Muscle of leg (tissue), 16 donors: Measurements from ENCODE around the gene SPATA16. TPM values are rescaled to one million over a fixed set of nuclear protein-coding genes. Genes with fewer than 3 reads are reported as not detected.
A peak's percentile ranks its signal among the peaks of the same experiment; 100 is the strongest.
"Not testable (repeated sequence)": the region's sequence is repeated elsewhere in the genome, so short reads cannot be mapped to it uniquely, and the experiment has no call there.

ENCODE experiments used
- DNase-seq: peaks from one replicate; pipeline ENCODE4 v3.0.0; 2013
- H3K27ac ChIP-seq: one replicate; pipeline ENCODE4 v1.5.1; 2013; ENCODE audit warnings: mild to moderate bottlenecking, low read length, control low read depth
- H3K27me3 ChIP-seq: one replicate; pipeline ENCODE4 v1.6.1; 2013; ENCODE audit warnings: low read length; ENCODE audit not compliant: control insufficient read depth, insufficient read depth
- H3K36me3 ChIP-seq: one replicate; pipeline ENCODE4 v1.6.1; 2013; ENCODE audit warnings: low read length; ENCODE audit not compliant: control insufficient read depth, insufficient read depth
- H3K4me1 ChIP-seq: one replicate; pipeline ENCODE4 v1.6.1; 2013; ENCODE audit warnings: low read length; ENCODE audit not compliant: control insufficient read depth, insufficient read depth
- H3K4me3 ChIP-seq: one replicate; pipeline ENCODE4 v1.5.1; 2013; ENCODE audit warnings: low read length, control low read depth
- H3K9me3 ChIP-seq: replicated peaks from 2 replicates; pipeline ENCODE4 v1.6.1; 2013; ENCODE audit warnings: low read depth, low read length; ENCODE audit not compliant: control insufficient read depth
- WGBS: methylation state at CpG from one replicate; pipeline ENCODE4 v1.1.5; 2013; ENCODE audit warnings: missing lambda C conversion rate; ENCODE audit not compliant: insufficient coverage; 5-methylcytosine and 5-hydroxymethylcytosine counted together
- long read RNA-seq, 11 donors: transcript quantifications; one replicate each; lab custom pipeline, GENCODE V29; 2026
- polyA plus RNA-seq, 8 donors: library from polyadenylated mRNA; unstranded; fragments of 120-200 nt; gene quantifications; one replicate each; pipeline versions ENCODE4 v1.2.1 to v1.2.3, GENCODE V29; 2013; ENCODE audit warnings: inconsistent platforms in 1 of 8, low replicate concordance in 1 of 8; ENCODE audit not compliant: insufficient read length in 8 of 8, insufficient read depth in 1 of 8
- total RNA-seq: library from RNA; stranded (reverse); fragments of 120-200 nt; gene quantifications from one replicate; pipeline ENCODE4 v1.2.4, GENCODE V29; 2013

The SPATA16 gene
- total RNA-seq (not detected), polyA plus RNA-seq (not detected)
- long read RNA-seq, donor 1: 0 reads
- long read RNA-seq, donor 2: 0 reads
- long read RNA-seq, donor 3: 0 reads
- long read RNA-seq, donor 4: 0 reads
- long read RNA-seq, donor 5: 0 reads
- long read RNA-seq, donor 6: 0 reads
- long read RNA-seq, donor 7: 0 reads
- long read RNA-seq, donor 8: 0 reads
- long read RNA-seq, donor 9: 0 reads
- long read RNA-seq, donor 10: 0 reads
- long read RNA-seq, donor 11: 0 reads

GRCh38 chr3:173140986-173141385 lies at the start of gene SPATA16:
Gene SPATA16 (minus strand): TSS chr3:173141235. CDS start chr3:173117731, 23,504 bp downstream.
- 84% methylated on average over 12 of the region's 18 CpGs for WGBS
- no peak within 1 kb of the TSS for H3K4me3 ChIP-seq
- H3K27ac ChIP-seq: no peak within 1 kb of the TSS
- H3K9me3 ChIP-seq: no peaks in the 10 kb centered on the region
- H3K4me1 ChIP-seq: no peaks in the 10 kb centered on the region
- DNase-seq: no peak
- no peaks in the 10 kb centered on the region for H3K36me3 ChIP-seq
- no peaks in the 10 kb centered on the region for H3K27me3 ChIP-seq

GRCh38 chr3:173183022-173183421 lies 42.0 kb upstream of the SPATA16 start:
- not testable (repeated sequence) for H3K9me3 ChIP-seq, H3K36me3 ChIP-seq, H3K4me3 ChIP-seq, H3K27ac ChIP-seq, H3K27me3 ChIP-seq, H3K4me1 ChIP-seq, DNase-seq
- 95% methylated on average over 4 of the region's 4 CpGs for WGBS

GRCh38 chr3:173173652-173174051 lies 32.6 kb upstream of the SPATA16 start:
- Histone ChIP-seq H3K27me3 (no peaks in the 10 kb centered on the region), H3K9me3 (no peaks in the 10 kb centered on the region), H3K36me3 (no peaks in the 10 kb centered on the region), H3K4me1 (no peaks in the 10 kb centered on the region), H3K27ac (no peak overlapping the region), H3K4me3 (no peak overlapping the region)
- DNase-seq: no peak
- WGBS: no CpG with 5 or more reads among the region's 2 CpGs

- not testable (repeated sequence) for H3K9me3 ChIP-seq, H3K27me3 ChIP-seq, DNase-seq, H3K36me3 ChIP-seq, H3K4me1 ChIP-seq, H3K4me3 ChIP-seq, H3K27ac ChIP-seq
- 89% methylated on average over 4 of the region's 8 CpGs for WGBS
Measured at GRCh38 chr3:173159139-173159538, 18.1 kb upstream of the SPATA16 start.

- not testable (repeated sequence) for H3K27ac ChIP-seq, H3K4me3 ChIP-seq, H3K4me1 ChIP-seq, H3K9me3 ChIP-seq, H3K36me3 ChIP-seq, DNase-seq, H3K27me3 ChIP-seq
- 74% methylated on average over 7 of the region's 9 CpGs for WGBS
Measured at GRCh38 chr3:173156533-173156932, 15.5 kb upstream of the SPATA16 start.

GRCh38 chr3:173153631-173154030 lies 12.6 kb upstream of the SPATA16 start:
- H3K27me3 ChIP-seq: no peaks in the 10 kb centered on the region
- WGBS: no CpG with 5 or more reads among the region's 2 CpGs
- no peaks in the 10 kb centered on the region for H3K9me3 ChIP-seq
- no peak overlapping the region for H3K4me3 ChIP-seq
- H3K36me3 ChIP-seq: no peaks in the 10 kb centered on the region
- DNase-seq: no peak
- H3K27ac ChIP-seq: no peak overlapping the region
- no peaks in the 10 kb centered on the region for H3K4me1 ChIP-seq

- Histone ChIP-seq H3K9me3 (no peaks in the 10 kb centered on the region), H3K27me3 (no peaks in the 10 kb centered on the region), H3K27ac (no peak overlapping the region), H3K36me3 (no peaks in the 10 kb centered on the region), H3K4me1 (no peaks in the 10 kb centered on the region), H3K4me3 (no peak overlapping the region)
- 100% methylated on average over 2 of the region's 2 CpGs for WGBS
- no peak for DNase-seq
Measured at GRCh38 chr3:173139420-173139819, 1.6 kb downstream of the SPATA16 start.

- Histone ChIP-seq H3K27ac (no peak overlapping the region), H3K4me3 (no peak overlapping the region), H3K9me3 (no peaks in the 10 kb centered on the region), H3K36me3 (no peaks in the 10 kb centered on the region), H3K4me1 (no peaks in the 10 kb centered on the region), H3K27me3 (no peaks in the 10 kb centered on the region)
- DNase-seq: peak; percentile 7
- 80% methylated on average over 1 of the region's 3 CpGs for WGBS
Measured at GRCh38 chr3:173138026-173138425, 3.0 kb downstream of the SPATA16 start.

- no peak for DNase-seq
- Histone ChIP-seq H3K36me3 (no peaks in the 10 kb centered on the region), H3K27ac (no peak overlapping the region), H3K4me1 (no peaks in the 10 kb centered on the region), H3K4me3 (no peak overlapping the region), H3K9me3 (no peaks in the 10 kb centered on the region), H3K27me3 (no peaks in the 10 kb centered on the region)
- WGBS: no CpG with 5 or more reads among the region's 2 CpGs
Measured at GRCh38 chr3:173135059-173135458, 6.0 kb downstream of the SPATA16 start.

- H3K27ac ChIP-seq: no peak overlapping the region
- no peak for DNase-seq
- no peak overlapping the region for H3K4me3 ChIP-seq
- no peaks in the 10 kb centered on the region for H3K36me3 ChIP-seq
- H3K27me3 ChIP-seq: no peaks in the 10 kb centered on the region
- no peaks in the 10 kb centered on the region for H3K4me1 ChIP-seq
- H3K9me3 ChIP-seq: no peaks in the 10 kb centered on the region
- no CpG with 5 or more reads among the region's 3 CpGs for WGBS
Measured at GRCh38 chr3:173128633-173129032, 12.4 kb downstream of the SPATA16 start.

GRCh38 chr3:173111321-173111720 lies 29.7 kb downstream of the SPATA16 start:
- H3K27ac ChIP-seq: no peak overlapping the region
- H3K4me1 ChIP-seq: no peaks in the 10 kb centered on the region
- WGBS: no CpG with 5 or more reads among the region's 2 CpGs
- no peaks in the 10 kb centered on the region for H3K9me3 ChIP-seq
- H3K4me3 ChIP-seq: no peak overlapping the region
- DNase-seq: no peak
- H3K36me3 ChIP-seq: no peaks in the 10 kb centered on the region
- H3K27me3 ChIP-seq: no peaks in the 10 kb centered on the region
